Measurements from ENCODE around the gene FRMD3. TPM values are rescaled to one million over a fixed set of nuclear protein-coding genes. Genes with fewer than 3 reads are reported as not detected.

Gene FRMD3
- total RNA-seq, 2 donors from 2014 or later, result 2.1 to 4.6 TPM

GRCh38 chr9:83270116-83270515, 268.1 kb downstream of the FRMD3 start:
- Histone ChIP-seq H3K4me3 (no peak overlapping the region), H3K27ac (no peak overlapping the region), H3K9me3 (no peaks in the 10 kb centered on the region), H3K4me1 (peaks cover 9% of the 10 kb centered on the region), H3K36me3 (replicated peaks in 1 of 2; ENCODE audit: insufficient read depth in 1 of 2, low read depth in 2 of 2) (no peaks in the 10 kb centered on the region), H3K27me3 (no peaks in the 10 kb centered on the region)
- WGBS, 2 donors, result 26 to 53% methylated on average over 3 of the region's 3 CpGs
- intact Hi-C loops (cut with DNase I), result no loop called here
- no peak for TF ChIP-seq POLR2A (IDR thresholded peaks at IDR 0.05)
- TF ChIP-seq, protein P1, sequence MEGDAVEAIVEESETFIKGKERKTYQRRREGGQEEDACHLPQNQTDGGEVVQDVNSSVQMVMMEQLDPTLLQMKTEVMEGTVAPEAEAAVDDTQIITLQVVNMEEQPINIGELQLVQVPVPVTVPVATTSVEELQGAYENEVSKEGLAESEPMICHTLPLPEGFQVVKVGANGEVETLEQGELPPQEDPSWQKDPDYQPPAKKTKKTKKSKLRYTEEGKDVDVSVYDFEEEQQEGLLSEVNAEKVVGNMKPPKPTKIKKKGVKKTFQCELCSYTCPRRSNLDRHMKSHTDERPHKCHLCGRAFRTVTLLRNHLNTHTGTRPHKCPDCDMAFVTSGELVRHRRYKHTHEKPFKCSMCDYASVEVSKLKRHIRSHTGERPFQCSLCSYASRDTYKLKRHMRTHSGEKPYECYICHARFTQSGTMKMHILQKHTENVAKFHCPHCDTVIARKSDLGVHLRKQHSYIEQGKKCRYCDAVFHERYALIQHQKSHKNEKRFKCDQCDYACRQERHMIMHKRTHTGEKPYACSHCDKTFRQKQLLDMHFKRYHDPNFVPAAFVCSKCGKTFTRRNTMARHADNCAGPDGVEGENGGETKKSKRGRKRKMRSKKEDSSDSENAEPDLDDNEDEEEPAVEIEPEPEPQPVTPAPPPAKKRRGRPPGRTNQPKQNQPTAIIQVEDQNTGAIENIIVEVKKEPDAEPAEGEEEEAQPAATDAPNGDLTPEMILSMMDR (IDR thresholded peaks at IDR 0.05), result no peak
- ATAC-seq (no peak), DNase-seq (no peak)

GRCh38 chr9:83267741-83268140, 270.5 kb downstream of the FRMD3 start:
- Histone ChIP-seq H3K9me3 (no peaks in the 10 kb centered on the region), H3K27me3 (no peaks in the 10 kb centered on the region), H3K36me3 (replicated peaks in 1 of 2; ENCODE audit: insufficient read depth in 1 of 2, low read depth in 2 of 2) (no peaks in the 10 kb centered on the region), H3K4me3 (no peak overlapping the region), H3K4me1 (peaks cover 9% of the 10 kb centered on the region), H3K27ac (no peak overlapping the region)
- DNase-seq (no peak), ATAC-seq (no peak)
- TF ChIP-seq, protein P1 (IDR thresholded peaks at IDR 0.05), result no peak
- no peak for TF ChIP-seq POLR2A (IDR thresholded peaks at IDR 0.05)
- intact Hi-C loops (cut with DNase I), result no loop called here
- WGBS, 2 donors, result 71 to 73% methylated on average over 5 of the region's 5 CpGs

DNA sequence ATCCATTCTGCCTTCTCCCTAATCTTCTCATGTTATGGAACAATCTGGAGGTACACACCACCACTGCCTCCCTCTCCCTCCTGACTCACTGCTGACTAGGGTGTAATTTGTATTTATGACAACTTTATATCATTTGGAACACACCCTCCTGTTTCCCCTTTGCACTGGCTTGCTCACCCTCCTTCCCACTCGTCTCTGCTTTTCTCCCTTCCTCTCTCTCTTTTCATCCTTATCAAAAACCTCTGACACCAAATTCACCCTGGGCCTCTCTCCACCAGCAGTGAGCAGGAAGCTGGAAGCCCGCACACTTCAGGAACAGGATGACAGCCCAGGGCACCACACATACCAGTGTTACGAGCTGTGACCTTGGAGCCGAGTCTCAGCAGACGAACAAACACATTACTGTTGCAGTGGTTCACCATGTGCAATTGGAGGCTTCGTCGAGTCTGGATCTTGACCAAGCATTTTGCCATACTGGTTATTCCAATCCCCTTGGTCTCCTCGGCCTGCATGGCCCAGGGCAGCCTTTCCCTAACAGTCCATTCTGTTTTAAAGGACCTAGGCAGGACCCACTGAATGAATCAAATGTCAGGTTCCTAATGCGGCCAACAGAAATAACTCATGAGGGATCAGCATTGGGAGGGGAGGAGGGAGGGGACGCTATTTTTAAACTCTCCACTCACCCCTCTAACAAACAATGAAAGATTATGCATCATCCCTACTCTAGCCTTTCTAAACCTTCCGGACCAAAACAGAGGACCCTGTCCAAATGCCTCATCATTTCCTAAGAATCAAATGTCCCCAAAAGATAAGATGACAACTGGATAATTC, 271.3 kb downstream of the FRMD3 start:
- TF ChIP-seq, protein P1 (IDR thresholded peaks at IDR 0.05), result no peak
- TF ChIP-seq POLR2A (IDR thresholded peaks at IDR 0.05), result no peak
- no peaks in the 10 kb centered on the region for H3K27me3 ChIP-seq
- WGBS, 2 donors, result 31 to 50% methylated on average over 10 to 11 of the region's 11 CpGs
- intact Hi-C loops (cut with DNase I), result no loop called here
- DNase-seq, result peak; percentile 50 to 68 (median 66)
- no peaks in the 10 kb centered on the region for H3K9me3 ChIP-seq
- peak overlapping the region in 3 of 4 donors; percentile 3 to 36 (median 11) for H3K27ac ChIP-seq
- H3K4me1 ChIP-seq, result peaks cover 9% of the 10 kb centered on the region
- H3K4me3 ChIP-seq, result no peak overlapping the region
- H3K36me3 ChIP-seq (replicated peaks in 1 of 2; ENCODE audit: insufficient read depth in 1 of 2, low read depth in 2 of 2), result no peaks in the 10 kb centered on the region
- peak; percentile 86 for ATAC-seq

DNA sequence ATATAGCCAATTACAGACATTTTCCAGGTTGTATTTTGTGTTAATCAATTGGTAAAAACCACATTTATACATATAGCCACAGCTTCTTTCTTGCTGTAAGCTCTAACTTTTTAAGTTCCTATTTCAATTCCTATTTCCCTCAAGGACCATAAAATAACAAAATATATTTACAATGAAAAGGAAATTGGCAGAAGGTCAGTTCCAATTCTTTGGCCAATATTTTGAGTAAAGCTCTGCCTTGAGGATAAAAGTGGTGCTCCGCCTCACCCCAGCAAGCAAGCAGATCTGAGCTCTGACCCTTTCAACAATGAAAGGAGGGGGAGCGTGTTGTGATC, 271.9 kb downstream of the FRMD3 start:
- WGBS, 2 donors, result 42 to 48% methylated on average over 2 of the region's 2 CpGs
- ATAC-seq, result no peak

DNA sequence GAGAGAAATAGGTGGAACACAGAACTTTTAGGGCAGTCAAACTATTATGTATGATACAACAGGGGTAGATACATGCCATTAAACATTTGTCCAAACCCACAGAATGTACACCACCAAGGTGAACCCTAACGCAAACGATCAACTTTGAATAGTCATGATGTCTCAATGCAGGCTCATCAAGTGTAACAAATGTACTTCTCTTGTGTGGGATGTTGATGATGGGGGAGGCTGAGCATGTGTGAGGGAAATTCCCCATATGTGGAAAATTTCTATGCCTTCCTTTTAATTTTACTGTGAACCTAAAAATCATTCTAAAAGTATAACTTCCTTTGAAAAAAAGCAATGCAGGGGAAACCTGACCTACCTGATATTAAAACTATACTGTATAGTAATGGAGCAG, 273.9 kb downstream of the FRMD3 start:
- ATAC-seq, result no peak
- no peaks in the 10 kb centered on the region for H3K36me3 ChIP-seq (replicated peaks in 1 of 2; ENCODE audit: insufficient read depth in 1 of 2, low read depth in 2 of 2)

More for the DNA sequence above, 271.9 kb downstream of the FRMD3 start:
- Histone ChIP-seq H3K27me3 (no peaks in the 10 kb centered on the region), H3K9me3 (no peaks in the 10 kb centered on the region), H3K4me1 (peaks cover 9% of the 10 kb centered on the region), H3K36me3 (replicated peaks in 1 of 2; ENCODE audit: insufficient read depth in 1 of 2, low read depth in 2 of 2) (no peaks in the 10 kb centered on the region), H3K4me3 (no peak overlapping the region), H3K27ac (peak overlapping the region in 3 of 4 donors; percentile 3 to 36 (median 11))
- no peak for DNase-seq
- intact Hi-C loops (cut with DNase I), result no loop called here
- TF ChIP-seq POLR2A (IDR thresholded peaks at IDR 0.05), result no peak

More for the DNA sequence above, 273.9 kb downstream of the FRMD3 start:
- 79 to 96% methylated on average over 2 of the region's 2 CpGs for WGBS, 2 donors
- no peak for TF ChIP-seq POLR2A (IDR thresholded peaks at IDR 0.05)
- TF ChIP-seq, protein P1 (IDR thresholded peaks at IDR 0.05), result no peak
- DNase-seq, result no peak
- intact Hi-C loops (cut with DNase I), result no loop called here
- H3K4me1 ChIP-seq, result peaks cover 9% of the 10 kb centered on the region
- no peak overlapping the region for H3K4me3 ChIP-seq
- H3K9me3 ChIP-seq, result no peaks in the 10 kb centered on the region
- no peaks in the 10 kb centered on the region for H3K27me3 ChIP-seq
- H3K27ac ChIP-seq, result no peak overlapping the region

All from body of pancreas (tissue), 4 donors.